ENCODE results near the gene TRIM60.
"Not testable (repeated sequence)": the region's sequence is repeated elsewhere in the genome, so short reads cannot be mapped to it uniquely, and the experiment has no call there.

The TRIM60 gene

GRCh38 chr4:165055601-165056000 is 23.8 kb downstream of the TRIM60 start:
- no peak for DNase-seq

GRCh38 chr4:165058666-165059065 is 26.9 kb downstream of the TRIM60 start:
- DNase-seq: no peak

GRCh38 chr4:165059386-165059785 is 27.6 kb downstream of the TRIM60 start:
- no peak for DNase-seq

GRCh38 chr4:165060938-165061337 is 29.1 kb downstream of the TRIM60 start:
- no peak for DNase-seq

- DNase-seq: no peak
Observed at GRCh38 chr4:165070560-165070959, 38.8 kb downstream of the TRIM60 start.

GRCh38 chr4:165073346-165073745 is 41.5 kb downstream of the TRIM60 start:
- DNase-seq: not testable (repeated sequence)

- DNase-seq: no peak
Observed at GRCh38 chr4:165077034-165077578, 45.3 kb downstream of the TRIM60 start.

GRCh38 chr4:165079476-165079875 is 47.7 kb downstream of the TRIM60 start:
- no peak for DNase-seq

- not testable (repeated sequence) for DNase-seq
Observed at GRCh38 chr4:165084787-165085186, 53.0 kb downstream of the TRIM60 start.

GRCh38 chr4:165085946-165086345 is 54.1 kb downstream of the TRIM60 start:
- no peak for DNase-seq

GRCh38 chr4:165088366-165088765 is 56.6 kb downstream of the TRIM60 start:
- DNase-seq: no peak

Data from activated CD4-positive, alpha-beta T cell treated with anti-CD3 and anti-CD28 coated beads for 48 hours (primary cell).